K562 (cell line): Measurements from ENCODE around the gene TNFAIP3. TPM values are rescaled to one million over a fixed set of nuclear protein-coding genes. Genes with fewer than 3 reads are reported as not detected.

Experiments used
- AFF1 ChIP-seq, 2 experiments: fragments of 450-650 bp; IDR thresholded peaks; 2 replicates each; pipeline ENCODE4 v1.6.1; 2018; ENCODE audit warnings: mild to moderate bottlenecking in 2 of 2, low read depth in 1 of 2; ENCODE audit not compliant: partially characterized antibody in 2 of 2
- CBX3 ChIP-seq, 2 experiments: IDR thresholded peaks; 1 replicate in 1 of 2; 2 replicates in 1 of 2; pipeline ENCODE4 v1.6.1; 2012; ENCODE audit warnings: inconsistent platforms in 2 of 2, low read length in 2 of 2, borderline replicate concordance in 1 of 2, control low read depth in 1 of 2
- CHD7 ChIP-seq: fragments of 200-600 bp; sonication (generic); IDR thresholded peaks from one replicate; pipeline ENCODE4 v1.6.1; 2012; ENCODE audit warnings: mild to moderate bottlenecking, low read depth, low read length, inconsistent platforms
- DLX4 ChIP-seq: fragments of 250-450 bp; sonication (Bioruptor Pico); IDR thresholded peaks from 2 replicates; pipeline ENCODE4 v1.6.1; 2021; ENCODE audit warnings: mild to moderate bottlenecking
- IRF2 ChIP-seq: sonication (generic); formaldehyde crosslinking; IDR thresholded peaks from 2 replicates; pipeline ENCODE4 v1.8.1; 2022; ENCODE audit warnings: mild to moderate bottlenecking, missing genetic modification reagents
- ZNF277 ChIP-seq: fragments of 250-450 bp; sonication (Bioruptor Pico); IDR thresholded peaks from 2 replicates; pipeline ENCODE4 v1.8.0; 2022; ENCODE audit warnings: inconsistent platforms, mild to moderate bottlenecking, moderate library complexity, borderline replicate concordance
- ZNF644 ChIP-seq: fragments of 200-800 bp; sonication (Bioruptor generic); IDR thresholded peaks from 2 replicates; pipeline ENCODE4 v1.6.1; 2016; ENCODE audit warnings: low read depth, missing genetic modification characterization, missing compliant biosample characterization
- polyA plus RNA-seq, 8 experiments: library from polyadenylated mRNA; depleted of rRNA in 4 of 8; stranded (reverse) in 5 of 8; unstranded in 3 of 8; fragments of >200 nt; fragmentation: Nextera tagmentation in 2 of 8; fragmentation: Illumina TruSeq in 1 of 8; extraction: Ambion mirVana in 2 of 8; extraction: Trizol in 1 of 8; gene quantifications; 2 replicates each; pipeline versions ENCODE4 v1.2.1 to v1.2.3, GENCODE V29; 2011 to 2014; ENCODE audit warnings: inconsistent platforms in 1 of 8, missing spikeins in 1 of 8
- total RNA-seq, 7 experiments: library from RNA; depleted of rRNA in 6 of 7; stranded (reverse); fragments of >200 nt in 6 of 7; fragmentation: Illumina TruSeq in 2 of 7; extraction: Trizol in 2 of 7; gene quantifications; 2 replicates each; pipeline versions ENCODE4 v1.2.1 to v1.2.3, GENCODE V29; 2011 to 2021; ENCODE audit warnings: low replicate concordance in 1 of 7

Gene TNFAIP3
- total and polyA plus RNA-seq, 9 of the 15 experiments (the other 6 are each of a cell fraction or from before 2014, with no cell fraction given), result 0.79 to 17.0 (median 6.4) TPM

- TF ChIP-seq CHD7 (no peak), IRF2 (no peak), ZNF644 (0 out of 2 replicates have a peak, but pooled peaks have one; percentile 9), AFF1 (IDR thresholded peaks at IDR 0.05; ENCODE audit: low read depth in 1 of 2, partially characterized antibody in 2 of 2) (no peak), CBX3 (IDR thresholded peaks at IDR 0.05; ENCODE audit: borderline replicate concordance in 1 of 2, low read length in 2 of 2) (no peak), ZNF277 (CRISPR knock-in tag) (no peak), DLX4 (no peak)
These were observed 36.3 kb downstream of the TNFAIP3 start (continued) for GRCh38 chr6:137903274-137903932.
